HepG2 (cell line): Measurements from ENCODE around the gene KRTAP5-10. TPM values are rescaled to one million over a fixed set of nuclear protein-coding genes. Genes with fewer than 3 reads are reported as not detected.

ENCODE experiments used
- ATAC-seq: fragments of 200-7000 bp; cut with Tn5 transposase; 3 replicates; pipeline ENCODE4 v1.9.1; 2020; ENCODE audit warnings: mild to moderate bottlenecking, moderate library complexity
- BruUV-seq: library from RNA; stranded (reverse); fragments of 400-500 nt; replicated peaks from 2 replicates; lab custom pipeline; 2021; lab: Mats Ljungman, UMichigan
- CTCF ChIA-PET: fragments of 300-600 bp; formaldehyde crosslinking; extraction: SDS; loops from one replicate; lab custom pipeline; 2021; ENCODE audit warnings: low total read pairs, inconsistent platforms, low intra/inter-chr PET ratio; lab: Yijun Ruan, JAX
- POLR2A ChIA-PET: fragments of 350-600 bp; sonication (Branson Sonifier 250); formaldehyde crosslinking; loops from one replicate; lab custom pipeline; 2020; ENCODE audit warnings: antibody characterized with exemption, inconsistent platforms; lab: Yijun Ruan, JAX
- DNase-seq: peaks from one replicate; pipeline ENCODE4 v3.0.0-alpha.2; 2015; ENCODE audit warnings: low spot score
- FAIRE-seq: peaks from 3 replicates; lab custom pipeline; 2011; peaks lifted over from hg19 to GRCh38; lab: Jason Lieb, UNC
- H2AFZ ChIP-seq: one replicate; pipeline ENCODE4 v1.6.1; 2011; ENCODE audit warnings: low read length, inconsistent platforms
- H3K27ac ChIP-seq: fragments of 300-600 bp; 3 replicates; pipeline ENCODE4 v1.8.0; 2011; ENCODE audit warnings: mixed run types, mild to moderate bottlenecking, mixed read lengths, low read length, inconsistent platforms; ENCODE audit not compliant: insufficient read depth; ENCODE audit errors: extremely low read length
- H3K27me3 ChIP-seq, 2 experiments: fragments of 200-600 bp in 1 of 2; 2 replicates in 1 of 2; 3 replicates in 1 of 2; pipeline versions ENCODE4 v1.6.0 to v1.8.0; 2011; ENCODE audit warnings: low read length in 2 of 2, mild to moderate bottlenecking in 2 of 2, moderate library complexity in 2 of 2, inconsistent platforms in 1 of 2; ENCODE audit not compliant: insufficient read depth in 2 of 2, control insufficient read depth in 1 of 2
- H3K36me3 ChIP-seq, 2 experiments: fragments of 200-600 bp in 1 of 2; replicated peaks in 1 of 2; 2 replicates in 1 of 2; 3 replicates in 1 of 2; pipeline versions ENCODE4 v1.5.1 to v1.8.0; 2011; ENCODE audit warnings: low read length in 2 of 2, inconsistent platforms in 1 of 2; ENCODE audit not compliant: insufficient read depth in 2 of 2, control insufficient read depth in 1 of 2
- H3K4me1 ChIP-seq: 2 replicates; pipeline ENCODE4 v1.5.1; 2012; ENCODE audit warnings: low read length, inconsistent platforms; ENCODE audit not compliant: insufficient read depth
- H3K4me2 ChIP-seq: 2 replicates; pipeline ENCODE4 v1.6.0; 2011; ENCODE audit warnings: low read depth, low read length, inconsistent platforms
- H3K4me3 ChIP-seq, 3 experiments: fragments of 200-600 bp in 1 of 3; sonication (generic), shearing (Covaris generic) in 1 of 3; replicated peaks in 1 of 3; 2 replicates each; pipeline ENCODE4 v1.5.1; 2011 to 2016; ENCODE audit warnings: low read length in 3 of 3, inconsistent platforms in 2 of 3, low read depth in 2 of 3, mild to moderate bottlenecking in 2 of 3, control low read depth in 1 of 3, mixed read lengths in 1 of 3; ENCODE audit not compliant: insufficient read depth in 1 of 3
- H3K79me2 ChIP-seq: one replicate; pipeline ENCODE4 v1.6.1; 2011; ENCODE audit warnings: low read length, inconsistent platforms; ENCODE audit not compliant: insufficient read depth
- H3K9ac ChIP-seq: 2 replicates; pipeline ENCODE4 v1.6.0; 2011; ENCODE audit warnings: mild to moderate bottlenecking, low read depth, low read length, inconsistent platforms; ENCODE audit not compliant: insufficient read depth
- H3K9me3 ChIP-seq: 2 replicates; pipeline ENCODE4 v1.5.1; 2012; ENCODE audit warnings: mild to moderate bottlenecking, low read length
- H4K20me1 ChIP-seq: 2 replicates; pipeline ENCODE4 v1.6.0; 2011; ENCODE audit warnings: inconsistent platforms, mild to moderate bottlenecking, low read length, moderate library complexity; ENCODE audit not compliant: insufficient read depth
- BORCS8-MEF2B ChIP-seq: sonication (generic); formaldehyde crosslinking; IDR thresholded peaks from 2 replicates; pipeline ENCODE4 v1.8.0; 2022; ENCODE audit warnings: mild to moderate bottlenecking, missing genetic modification reagents
- SIN3A ChIP-seq: IDR thresholded peaks from 2 replicates; pipeline ENCODE4 v1.6.1; 2011; ENCODE audit warnings: low read depth, mild to moderate bottlenecking, control low read depth, low read length, borderline replicate concordance
- SRSF1 ChIP-seq: fragments of 200-400 bp; formaldehyde crosslinking; optimal IDR thresholded peaks from 2 replicates; pipeline ENCODE3; 2017; ENCODE audit warnings: mild to moderate bottlenecking, low read depth, low read length, moderate library complexity
- TSC22D2 ChIP-seq: sonication (generic); formaldehyde crosslinking; IDR thresholded peaks from 2 replicates; pipeline ENCODE4 v1.5.1; 2020; ENCODE audit warnings: missing genetic modification reagents, mild to moderate bottlenecking, borderline replicate concordance
- ZFX ChIP-seq: sonication (generic); formaldehyde crosslinking; IDR thresholded peaks from 2 replicates; pipeline ENCODE4 v1.4.0; 2020; ENCODE audit warnings: mild to moderate bottlenecking, low read depth, missing genetic modification reagents, moderate library complexity
- ZKSCAN8 ChIP-seq: IDR thresholded peaks from 2 replicates; pipeline ENCODE4 v1.6.1; 2016; ENCODE audit warnings: borderline replicate concordance, missing genetic modification reagents, missing compliant biosample characterization
- ZNF24 ChIP-seq: fragments of 450-650 bp; IDR thresholded peaks from 2 replicates; pipeline ENCODE4 v1.6.1; 2017; ENCODE audit warnings: antibody characterized with exemption, mild to moderate bottlenecking
- WGBS: methylation state at CpG from one replicate; pipeline ENCODE4 v1.1.6; 2017; ENCODE audit warnings: low lambda C conversion rate; 5-methylcytosine and 5-hydroxymethylcytosine counted together
- in situ Hi-C: cut with HindIII; loops from 2 replicates; pipeline ENCODE4 v1.10.0; 2017; ENCODE audit warnings: low pct_unique_long_range_greater_than_20kb; ENCODE audit not compliant: extremely low pct_ligation_motif_present
- intact Hi-C: fragments of 100-400 bp; cut with micrococcal nuclease; formaldehyde crosslinking; loops from one replicate; pipeline ENCODE4 v1.10.0; 2022; ENCODE audit not compliant: unreplicated experiment
- polyA plus RNA-seq, 8 experiments: library from polyadenylated mRNA; depleted of rRNA in 3 of 8; stranded (reverse) in 7 of 8; unstranded in 1 of 8; fragments of >200 nt; fragmentation: Illumina TruSeq in 4 of 8; extraction: Trizol in 4 of 8; gene quantifications; 2 replicates each; pipeline versions ENCODE4 v1.2.1 to v1.2.3, GENCODE V29; 2011 to 2016; ENCODE audit warnings: low read depth in 4 of 8, missing spikeins in 1 of 8, mixed read lengths in 1 of 8; ENCODE audit not compliant: insufficient read depth in 1 of 8
- total RNA-seq, 5 experiments: library from RNA; depleted of rRNA; stranded (reverse); fragments of >200 nt; fragmentation: Illumina TruSeq; extraction: Trizol; gene quantifications; 2 replicates each; pipeline ENCODE4 v1.2.3, GENCODE V29; 2016; ENCODE audit warnings: low read depth in 1 of 5
- TF ChIP-seq, protein P1 (sequence below): sonication (generic); formaldehyde crosslinking; IDR thresholded peaks from 2 replicates; pipeline ENCODE4 v1.5.0; 2020; ENCODE audit warnings: mild to moderate bottlenecking, low read depth, missing genetic modification reagents, borderline replicate concordance
- TF ChIP-seq, protein P2 (sequence below): sonication (generic); formaldehyde crosslinking; conservative IDR thresholded peaks from 2 replicates; pipeline ENCODE4 v1.4.0; 2020; ENCODE audit warnings: missing genetic modification reagents
- TF ChIP-seq, protein P3 (sequence below): sonication (generic); formaldehyde crosslinking; IDR thresholded peaks from 2 replicates; pipeline ENCODE4 v1.5.1; 2020; ENCODE audit warnings: missing genetic modification reagents, mild to moderate bottlenecking, borderline replicate concordance
- TF ChIP-seq, protein P4 (sequence below): sonication (generic); formaldehyde crosslinking; IDR thresholded peaks from 2 replicates; pipeline ENCODE4 v1.5.0; 2020; ENCODE audit warnings: missing genetic modification reagents, mild to moderate bottlenecking, borderline replicate concordance
- TF ChIP-seq, protein P5 (sequence below): sonication (generic); formaldehyde crosslinking; conservative IDR thresholded peaks from 2 replicates; pipeline ENCODE4 v1.4.0; 2020; ENCODE audit warnings: missing genetic modification reagents

The KRTAP5-10 gene
- total and polyA plus RNA-seq, 2 of the 13 experiments (the other 11 are each of a cell fraction or from before 2014, with no cell fraction given), result not detected

DNA sequence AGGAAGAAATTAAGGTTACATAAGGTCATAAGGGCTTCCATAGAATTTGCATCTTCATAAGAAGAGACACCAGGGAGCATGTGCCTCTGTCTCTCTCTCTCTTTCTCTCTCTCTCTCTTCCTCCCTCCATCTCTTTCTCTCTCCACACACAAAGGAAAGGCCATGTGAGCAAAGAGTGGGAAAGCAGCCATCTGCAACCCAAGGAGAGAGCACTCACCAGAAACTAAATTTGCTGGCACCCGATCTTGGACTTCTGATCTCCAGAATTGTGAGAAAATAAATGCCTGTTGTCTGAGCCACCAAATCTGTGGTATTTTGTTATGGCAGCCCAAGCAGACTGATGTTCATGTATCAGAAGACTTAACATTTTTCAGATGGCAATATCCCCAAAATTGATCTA lies 6.4 kb upstream of the KRTAP5-10 start:
- 76% methylated on average over 1 of the region's 1 CpG for WGBS
- intact Hi-C loops, result no loop called here
- Histone ChIP-seq H3K27me3 (peaks cover 0 to 1% of the 10 kb centered on the region in 2 experiments; a peak in 3 of 5 replicates), H3K9ac (no peak overlapping the region), H3K9me3 (no peaks in the 10 kb centered on the region), H3K4me2 (no peak overlapping the region), H3K27ac (no peak overlapping the region), H2AFZ (no peak overlapping the region), H3K79me2 (no peaks in the 10 kb centered on the region), H4K20me1 (no peaks in the 10 kb centered on the region), H3K36me3 (no peaks in the 10 kb centered on the region), H3K4me3 (no peak overlapping the region), H3K4me1 (peaks cover 17% of the 10 kb centered on the region)
- ATAC-seq, result no peak
- CTCF ChIA-PET, result no interaction called here
- FAIRE-seq, result no peak
- no TSS peak for BruUV-seq
- DNase-seq, result no peak
- POLR2A ChIA-PET, result no interaction called here
- in situ Hi-C loops, result no loop called here
- TF ChIP-seq, protein P1, sequence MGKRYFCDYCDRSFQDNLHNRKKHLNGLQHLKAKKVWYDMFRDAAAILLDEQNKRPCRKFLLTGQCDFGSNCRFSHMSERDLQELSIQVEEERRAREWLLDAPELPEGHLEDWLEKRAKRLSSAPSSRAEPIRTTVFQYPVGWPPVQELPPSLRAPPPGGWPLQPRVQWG, result no peak
- TF ChIP-seq BORCS8-MEF2B (CRISPR knock-in tag) (no peak), TSC22D2 (CRISPR knock-in tag) (no peak), SRSF1 (no peak)
- TF ChIP-seq, protein P2, sequence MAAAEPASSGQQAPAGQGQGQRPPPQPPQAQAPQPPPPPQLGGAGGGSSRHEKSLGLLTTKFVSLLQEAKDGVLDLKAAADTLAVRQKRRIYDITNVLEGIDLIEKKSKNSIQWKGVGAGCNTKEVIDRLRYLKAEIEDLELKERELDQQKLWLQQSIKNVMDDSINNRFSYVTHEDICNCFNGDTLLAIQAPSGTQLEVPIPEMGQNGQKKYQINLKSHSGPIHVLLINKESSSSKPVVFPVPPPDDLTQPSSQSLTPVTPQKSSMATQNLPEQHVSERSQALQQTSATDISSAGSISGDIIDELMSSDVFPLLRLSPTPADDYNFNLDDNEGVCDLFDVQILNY, result no peak
- TF ChIP-seq, all 625 proteins: peak for 0

DNA sequence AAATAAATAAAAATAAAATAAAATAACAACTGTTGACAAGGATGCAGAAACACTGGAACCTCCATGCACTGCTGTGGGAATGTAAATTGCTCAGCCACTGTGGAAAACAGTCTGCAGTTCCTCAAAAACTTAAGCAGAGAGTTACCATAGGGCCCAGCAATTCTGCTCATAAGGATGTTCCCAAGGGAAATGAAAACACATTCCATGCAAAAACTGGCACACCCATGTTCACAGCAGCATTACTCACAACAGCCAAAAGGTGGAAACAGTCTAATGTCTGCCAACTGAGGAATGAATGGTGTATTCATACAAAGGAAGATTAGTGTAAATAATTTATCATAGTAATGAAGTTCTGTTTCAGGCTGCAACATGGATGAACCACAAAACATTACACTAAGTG lies 3.2 kb upstream of the KRTAP5-10 start:
- POLR2A ChIA-PET, result no interaction called here
- H3K9me3 ChIP-seq, result no peaks in the 10 kb centered on the region
- no peak overlapping the region for H2AFZ ChIP-seq
- no peak for ATAC-seq
- CTCF ChIA-PET, result no interaction called here
- H3K36me3 ChIP-seq, result no peaks in the 10 kb centered on the region
- DNase-seq, result no peak
- intact Hi-C loops (no loop called here), in situ Hi-C loops (no loop called here)
- H3K4me3 ChIP-seq, result no peak overlapping the region
- peaks cover 3 to 5% of the 10 kb centered on the region in 2 experiments; a peak in 2 of 5 replicates for H3K27me3 ChIP-seq
- FAIRE-seq, result no peak
- peaks cover 36% of the 10 kb centered on the region for H3K4me1 ChIP-seq
- H3K4me2 ChIP-seq, result no peak overlapping the region
- no peaks in the 10 kb centered on the region for H3K79me2 ChIP-seq
- H3K27ac ChIP-seq, result no peak overlapping the region
- no peaks in the 10 kb centered on the region for H4K20me1 ChIP-seq
- no TSS peak for BruUV-seq
- no peak for TF ChIP-seq ZNF24
- TF ChIP-seq SIN3A, result no peak
- TF ChIP-seq, protein P3, sequence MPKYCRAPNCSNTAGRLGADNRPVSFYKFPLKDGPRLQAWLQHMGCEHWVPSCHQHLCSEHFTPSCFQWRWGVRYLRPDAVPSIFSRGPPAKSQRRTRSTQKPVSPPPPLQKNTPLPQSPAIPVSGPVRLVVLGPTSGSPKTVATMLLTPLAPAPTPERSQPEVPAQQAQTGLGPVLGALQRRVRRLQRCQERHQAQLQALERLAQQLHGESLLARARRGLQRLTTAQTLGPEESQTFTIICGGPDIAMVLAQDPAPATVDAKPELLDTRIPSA (CRISPR knock-in tag), result no peak
- TF ChIP-seq, protein P4, sequence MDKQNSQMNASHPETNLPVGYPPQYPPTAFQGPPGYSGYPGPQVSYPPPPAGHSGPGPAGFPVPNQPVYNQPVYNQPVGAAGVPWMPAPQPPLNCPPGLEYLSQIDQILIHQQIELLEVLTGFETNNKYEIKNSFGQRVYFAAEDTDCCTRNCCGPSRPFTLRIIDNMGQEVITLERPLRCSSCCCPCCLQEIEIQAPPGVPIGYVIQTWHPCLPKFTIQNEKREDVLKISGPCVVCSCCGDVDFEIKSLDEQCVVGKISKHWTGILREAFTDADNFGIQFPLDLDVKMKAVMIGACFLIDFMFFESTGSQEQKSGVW (CRISPR knock-in tag), result no peak
- TF ChIP-seq, protein P5, sequence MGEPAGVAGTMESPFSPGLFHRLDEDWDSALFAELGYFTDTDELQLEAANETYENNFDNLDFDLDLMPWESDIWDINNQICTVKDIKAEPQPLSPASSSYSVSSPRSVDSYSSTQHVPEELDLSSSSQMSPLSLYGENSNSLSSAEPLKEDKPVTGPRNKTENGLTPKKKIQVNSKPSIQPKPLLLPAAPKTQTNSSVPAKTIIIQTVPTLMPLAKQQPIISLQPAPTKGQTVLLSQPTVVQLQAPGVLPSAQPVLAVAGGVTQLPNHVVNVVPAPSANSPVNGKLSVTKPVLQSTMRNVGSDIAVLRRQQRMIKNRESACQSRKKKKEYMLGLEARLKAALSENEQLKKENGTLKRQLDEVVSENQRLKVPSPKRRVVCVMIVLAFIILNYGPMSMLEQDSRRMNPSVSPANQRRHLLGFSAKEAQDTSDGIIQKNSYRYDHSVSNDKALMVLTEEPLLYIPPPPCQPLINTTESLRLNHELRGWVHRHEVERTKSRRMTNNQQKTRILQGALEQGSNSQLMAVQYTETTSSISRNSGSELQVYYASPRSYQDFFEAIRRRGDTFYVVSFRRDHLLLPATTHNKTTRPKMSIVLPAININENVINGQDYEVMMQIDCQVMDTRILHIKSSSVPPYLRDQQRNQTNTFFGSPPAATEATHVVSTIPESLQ (CRISPR knock-in tag), result no peak
- TF ChIP-seq ZKSCAN8 (CRISPR knock-in tag), result no peak
- TF ChIP-seq ZFX (CRISPR knock-in tag), result no peak
- no peak overlapping the region for H3K9ac ChIP-seq
